A549 (cell line): Measurements from ENCODE around the gene KHDRBS1. TPM values are rescaled to one million over a fixed set of nuclear protein-coding genes. Genes with fewer than 3 reads are reported as not detected.
"Not testable (repeated sequence)": the region's sequence is repeated elsewhere in the genome, so short reads cannot be mapped to it uniquely, and the experiment has no call there.

ENCODE experiments used
- ATAC-seq, 2 experiments: fragments of 200-7000 bp in 1 of 2; fragments of >200 bp in 1 of 2; cut with Nextera tagmentation in 1 of 2; cut with Tn5 transposase in 1 of 2; 3 replicates each; pipeline versions ENCODE4 v1.8.0 to v1.9.1; 2018 to 2020; ENCODE audit warnings: mild to moderate bottlenecking in 1 of 2, moderate library complexity in 1 of 2
- CTCF ChIA-PET: fragments of 300-600 bp; sonication (Branson Sonifier 250); formaldehyde crosslinking; extraction: SDS; loops from one replicate; lab custom pipeline; 2021; ENCODE audit warnings: antibody characterized with exemption, inconsistent platforms; lab: Yijun Ruan, JAX
- POLR2A ChIA-PET: fragments of 350-600 bp; formaldehyde crosslinking; extraction: SDS; loops from one replicate; lab custom pipeline; 2021; ENCODE audit warnings: antibody characterized with exemption, inconsistent platforms; lab: Yijun Ruan, JAX
- DNase-seq, 2 experiments: peaks; one replicate each; pipeline versions ENCODE4 v3.0.0 to v3.0.0-alpha.2; 2011 to 2016; ENCODE audit warnings: low read depth in 1 of 2, low spot score in 1 of 2
- FAIRE-seq: peaks from 2 replicates; lab custom pipeline; 2011; peaks lifted over from hg19 to GRCh38; lab: Jason Lieb, UNC
- H3K27ac ChIP-seq, 2 experiments: fragments of >200 bp; sonication (Bioruptor Twin); formaldehyde crosslinking; 3 replicates each; pipeline ENCODE4 v1.5.1; 2016 to 2017
- H3K4me1 ChIP-seq: fragments of >200 bp; sonication (Bioruptor Twin); formaldehyde crosslinking; 3 replicates; pipeline ENCODE4 v1.6.1; 2016
- H3K4me2 ChIP-seq: fragments of >200 bp; sonication (Bioruptor Twin); formaldehyde crosslinking; 3 replicates; pipeline ENCODE4 v1.6.1; 2016
- H3K4me3 ChIP-seq: fragments of >200 bp; sonication (Bioruptor Twin); formaldehyde crosslinking; 3 replicates; pipeline ENCODE4 v1.5.1; 2016
- H3K9me3 ChIP-seq: fragments of >200 bp; sonication (Bioruptor Twin); formaldehyde crosslinking; 3 replicates; pipeline ENCODE4 v1.6.1; 2016
- ATOH8 ChIP-seq: fragments of 250-450 bp; sonication (Bioruptor Pico); IDR thresholded peaks from 2 replicates; pipeline ENCODE4 v1.5.0; 2020; ENCODE audit warnings: low read depth, mild to moderate bottlenecking, moderate library complexity
- CBX2 ChIP-seq: fragments of 200-600 bp; sonication (generic); IDR thresholded peaks from 2 replicates; pipeline ENCODE4 v1.6.1; 2016; ENCODE audit warnings: low read depth, mild to moderate bottlenecking, borderline replicate concordance
- CBX8 ChIP-seq: fragments of 200-600 bp; sonication (generic); IDR thresholded peaks from 2 replicates; pipeline ENCODE4 v1.6.1; 2016
- CEBPB ChIP-seq, 2 experiments: fragments of >200 bp in 1 of 2; sonication (Bioruptor Twin) in 1 of 2; formaldehyde crosslinking in 1 of 2; IDR thresholded peaks; 2 replicates each; pipeline ENCODE4 v1.6.1; 2012 to 2016
- CHD4 ChIP-seq: fragments of 200-600 bp; sonication (generic); IDR thresholded peaks from 2 replicates; pipeline ENCODE4 v1.6.1; 2016; ENCODE audit warnings: antibody characterized with exemption, mild to moderate bottlenecking, borderline replicate concordance
- EHMT2 ChIP-seq: fragments of 200-600 bp; sonication (generic); IDR thresholded peaks from 2 replicates; pipeline ENCODE4 v1.6.1; 2016; ENCODE audit warnings: antibody characterized with exemption, low read depth, mild to moderate bottlenecking, moderate library complexity
- EP300 ChIP-seq, 2 experiments: fragments of >200 bp; sonication (Bioruptor Twin); formaldehyde crosslinking; IDR thresholded peaks; 2 replicates in 1 of 2; 3 replicates in 1 of 2; pipeline ENCODE4 v1.6.1; 2016 to 2017
- ESRRA ChIP-seq: fragments of 150-350 bp; IDR thresholded peaks from 2 replicates; pipeline ENCODE4 v1.6.1; 2014; ENCODE audit warnings: mild to moderate bottlenecking, low read length, borderline replicate concordance
- FOXS1 ChIP-seq: fragments of 250-450 bp; sonication (Bioruptor Pico); IDR thresholded peaks from 2 replicates; pipeline ENCODE4 v1.5.0; 2020; ENCODE audit warnings: mild to moderate bottlenecking, moderate library complexity
- GATA3 ChIP-seq: IDR thresholded peaks from 2 replicates; pipeline ENCODE4 v1.6.1; 2012; ENCODE audit warnings: borderline replicate concordance
- HEYL ChIP-seq: fragments of 250-450 bp; sonication (Bioruptor Pico); IDR thresholded peaks from 2 replicates; pipeline ENCODE4 v1.8.0; 2021; ENCODE audit warnings: mild to moderate bottlenecking, moderate library complexity
- HOXB13 ChIP-seq: fragments of 250-450 bp; sonication (Bioruptor Pico); IDR thresholded peaks from 2 replicates; pipeline ENCODE4 v1.5.0; 2020; ENCODE audit warnings: low read depth, mild to moderate bottlenecking, moderate library complexity
- HOXB5 ChIP-seq: fragments of 250-450 bp; sonication (Bioruptor Pico); IDR thresholded peaks from 2 replicates; pipeline ENCODE4 v1.5.0; 2020; ENCODE audit warnings: mild to moderate bottlenecking, moderate library complexity
- KDM1A ChIP-seq: fragments of 200-600 bp; sonication (generic); IDR thresholded peaks from 2 replicates; pipeline ENCODE4 v1.6.1; 2016; ENCODE audit warnings: low read depth, mild to moderate bottlenecking
- NPAS2 ChIP-seq: fragments of 250-450 bp; sonication (Bioruptor Pico); IDR thresholded peaks from 2 replicates; pipeline ENCODE4 v1.8.0; 2022; ENCODE audit warnings: mild to moderate bottlenecking, moderate library complexity, borderline replicate concordance
- RARB ChIP-seq: fragments of 250-450 bp; sonication (Bioruptor Pico); IDR thresholded peaks from 2 replicates; pipeline ENCODE4 v1.8.0; 2021; ENCODE audit warnings: mild to moderate bottlenecking, moderate library complexity
- RCOR1 ChIP-seq: fragments of 150-350 bp; IDR thresholded peaks from 2 replicates; pipeline ENCODE4 v1.6.1; 2014; ENCODE audit warnings: antibody characterized with exemption, low read length, low read depth
- RFX5 ChIP-seq: fragments of 450-650 bp; IDR thresholded peaks from 2 replicates; pipeline ENCODE4 v1.7.1; 2014; ENCODE audit warnings: antibody characterized with exemption, mild to moderate bottlenecking, moderate library complexity
- RNF2 ChIP-seq: fragments of 200-600 bp; sonication (generic); IDR thresholded peaks from 2 replicates; pipeline ENCODE4 v1.6.1; 2016; ENCODE audit warnings: low read depth, mild to moderate bottlenecking, antibody characterized with exemption, moderate library complexity, borderline replicate concordance
- TFCP2L1 ChIP-seq: fragments of 250-450 bp; sonication (Bioruptor Pico); IDR thresholded peaks from 2 replicates; pipeline ENCODE4 v1.5.0; 2021; ENCODE audit warnings: mild to moderate bottlenecking
- ZC3H11A ChIP-seq: fragments of 450-650 bp; IDR thresholded peaks from 2 replicates; pipeline ENCODE4 v1.6.1; 2014; ENCODE audit warnings: antibody characterized with exemption, mild to moderate bottlenecking
- ZFP36 ChIP-seq: fragments of 450-650 bp; IDR thresholded peaks from 2 replicates; pipeline ENCODE4 v1.6.1; 2014; ENCODE audit warnings: borderline replicate concordance; ENCODE audit not compliant: partially characterized antibody
- WGBS: methylation state at CpG from one replicate; pipeline ENCODE4 v1.1.6; 2017; ENCODE audit errors: missing lambda C conversion rate; 5-methylcytosine and 5-hydroxymethylcytosine counted together
- polyA plus RNA-seq, 4 experiments: library from polyadenylated mRNA; depleted of rRNA in 3 of 4; stranded (reverse); fragments of >200 nt; fragmentation: RNase III in 1 of 4; extraction: RNeasy Plus Mini Kit Qiagen cat#74134 plus additional on column Dnase treatment in 1 of 4; gene quantifications; 2 replicates in 3 of 4; 3 replicates in 1 of 4; pipeline ENCODE4 v1.2.3, GENCODE V29; 2011 to 2017
- TF ChIP-seq, protein P1 (sequence below): fragments of 250-450 bp; sonication (Bioruptor Pico); IDR thresholded peaks from 2 replicates; pipeline ENCODE4 v1.5.0; 2021; ENCODE audit warnings: mild to moderate bottlenecking, moderate library complexity, borderline replicate concordance
- TF ChIP-seq, protein P2 (sequence below): IDR thresholded peaks from 2 replicates; pipeline ENCODE4 v1.6.1; 2012
- TF ChIP-seq, protein P3 (sequence below): fragments of 150-350 bp; IDR thresholded peaks from 2 replicates; pipeline ENCODE4 v1.6.1; 2014; ENCODE audit warnings: low read depth, mild to moderate bottlenecking, low read length

The KHDRBS1 gene
- polyA plus RNA-seq, 2 of the 4 experiments (the other 2 are of a cell fraction) = 60.6 to 109 TPM

DNA sequence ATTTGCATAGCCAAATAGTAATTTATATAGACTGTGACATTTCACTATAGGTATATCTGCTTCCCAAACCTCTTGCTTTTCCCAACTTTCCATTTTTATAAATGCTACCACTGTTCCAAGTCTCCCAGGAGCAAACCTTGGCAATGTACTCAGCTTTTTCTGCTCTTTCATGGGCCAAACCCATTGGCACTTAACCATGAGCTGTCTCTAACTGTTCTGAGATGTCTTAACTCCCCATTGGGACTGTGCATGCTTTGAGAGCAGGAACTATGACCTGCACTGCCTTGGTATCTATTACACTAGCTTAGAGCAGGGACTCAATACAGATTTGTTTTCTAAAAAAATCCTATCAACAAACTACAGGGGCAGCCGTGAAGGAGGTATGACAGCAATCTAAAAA lies 22.5 kb upstream of the KHDRBS1 start:
- Histone ChIP-seq H3K9me3 (no peaks in the 10 kb centered on the region), H3K4me1 (no peaks in the 10 kb centered on the region), H3K4me3 (no peak overlapping the region), H3K4me2 (no peak overlapping the region), H3K27ac (no peak overlapping the region)
- ATAC-seq = no peak
- DNase-seq = no peak
- CTCF ChIA-PET = interaction anchor here (1.6 to 1.9 kb wide), 2 partner anchors 10 to 12 kb away, joined by 5 to 7 read pairs; no protein-coding TSS in a partner anchor
- POLR2A ChIA-PET = no interaction called here
- FAIRE-seq = no peak
- 77% methylated on average over 1 of the region's 1 CpG for WGBS
- no peak for TF ChIP-seq CBX2
- TF ChIP-seq CHD4 = no peak
- TF ChIP-seq GATA3 = no peak

DNA sequence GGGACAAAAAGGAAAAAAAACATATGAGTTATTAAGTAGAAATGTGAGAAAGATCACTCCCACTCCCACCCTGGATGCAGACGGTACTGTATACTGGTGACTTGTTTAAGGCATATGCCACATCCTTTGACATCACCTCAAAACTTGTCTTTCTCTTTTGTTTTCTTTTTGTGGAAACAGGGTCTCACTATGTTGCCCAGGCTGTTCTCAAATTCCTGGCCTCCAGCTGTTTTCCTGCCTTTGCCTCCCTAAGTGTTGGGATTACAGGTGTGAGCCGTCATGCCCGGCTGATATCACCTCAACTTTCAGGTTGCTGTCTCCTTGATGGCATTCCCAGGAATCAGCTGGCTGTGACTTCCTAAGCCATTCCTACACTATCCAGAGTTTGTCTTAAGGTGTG lies 18.4 kb upstream of the KHDRBS1 start:
- no peak for DNase-seq
- H3K27ac ChIP-seq = no peak overlapping the region
- no peaks in the 10 kb centered on the region for H3K9me3 ChIP-seq
- ATAC-seq = no peak
- WGBS = 66% methylated on average over 3 of the region's 3 CpGs
- FAIRE-seq = no peak
- TF ChIP-seq RNF2 (no peak), RFX5 (no peak), NPAS2 (CRISPR knock-in tag) (no peak), EHMT2 (no peak), ZC3H11A (no peak), TFCP2L1 (CRISPR knock-in tag) (no peak), KDM1A (no peak), RARB (CRISPR knock-in tag) (no peak), CBX8 (no peak), RCOR1 (no peak), HEYL (no peak)
- TF ChIP-seq, protein P1, sequence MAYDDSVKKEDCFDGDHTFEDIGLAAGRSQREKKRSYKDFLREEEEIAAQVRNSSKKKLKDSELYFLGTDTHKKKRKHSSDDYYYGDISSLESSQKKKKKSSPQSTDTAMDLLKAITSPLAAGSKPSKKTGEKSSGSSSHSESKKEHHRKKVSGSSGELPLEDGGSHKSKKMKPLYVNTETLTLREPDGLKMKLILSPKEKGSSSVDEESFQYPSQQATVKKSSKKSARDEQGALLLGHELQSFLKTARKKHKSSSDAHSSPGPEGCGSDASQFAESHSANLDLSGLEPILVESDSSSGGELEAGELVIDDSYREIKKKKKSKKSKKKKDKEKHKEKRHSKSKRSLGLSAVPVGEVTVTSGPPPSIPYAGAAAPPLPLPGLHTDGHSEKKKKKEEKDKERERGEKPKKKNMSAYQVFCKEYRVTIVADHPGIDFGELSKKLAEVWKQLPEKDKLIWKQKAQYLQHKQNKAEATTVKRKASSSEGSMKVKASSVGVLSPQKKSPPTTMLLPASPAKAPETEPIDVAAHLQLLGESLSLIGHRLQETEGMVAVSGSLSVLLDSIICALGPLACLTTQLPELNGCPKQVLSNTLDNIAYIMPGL (CRISPR knock-in tag) = no peak
- H3K4me3 ChIP-seq = no peak overlapping the region
- no peaks in the 10 kb centered on the region for H3K4me1 ChIP-seq
- CTCF ChIA-PET = interaction anchor here (1.6 to 3.1 kb wide), 2 partner anchors 8 to 31 kb away, joined by 5 to 13 read pairs; no protein-coding TSS in a partner anchor
- no peak overlapping the region for H3K4me2 ChIP-seq
- POLR2A ChIA-PET = no interaction called here

DNA sequence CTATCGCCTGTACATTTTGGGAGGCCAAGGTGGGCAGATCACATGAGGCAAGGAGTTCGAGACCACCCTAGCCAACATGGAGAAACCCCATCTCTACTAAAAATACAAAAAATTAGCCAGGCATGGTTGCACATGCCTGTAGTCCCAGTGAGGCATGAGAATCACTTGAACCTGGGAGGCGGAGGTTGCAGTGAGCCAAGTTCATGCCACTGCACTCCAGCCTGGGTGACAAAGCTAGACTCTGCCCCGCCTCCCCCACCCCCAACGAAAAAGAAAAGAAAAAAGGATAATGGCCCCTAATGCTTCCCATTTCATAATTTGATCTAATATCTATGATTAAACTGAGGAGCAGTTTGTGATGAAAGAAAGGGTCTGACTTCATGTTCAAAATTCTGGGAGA lies 17.5 kb upstream of the KHDRBS1 start:
- WGBS = 67% methylated on average over 5 of the region's 5 CpGs
- H3K4me2 ChIP-seq, CTCF ChIA-PET, H3K27ac ChIP-seq, POLR2A ChIA-PET, FAIRE-seq, H3K4me3 ChIP-seq, DNase-seq, H3K9me3 ChIP-seq, ATAC-seq, H3K4me1 ChIP-seq: not testable (repeated sequence)

DNA sequence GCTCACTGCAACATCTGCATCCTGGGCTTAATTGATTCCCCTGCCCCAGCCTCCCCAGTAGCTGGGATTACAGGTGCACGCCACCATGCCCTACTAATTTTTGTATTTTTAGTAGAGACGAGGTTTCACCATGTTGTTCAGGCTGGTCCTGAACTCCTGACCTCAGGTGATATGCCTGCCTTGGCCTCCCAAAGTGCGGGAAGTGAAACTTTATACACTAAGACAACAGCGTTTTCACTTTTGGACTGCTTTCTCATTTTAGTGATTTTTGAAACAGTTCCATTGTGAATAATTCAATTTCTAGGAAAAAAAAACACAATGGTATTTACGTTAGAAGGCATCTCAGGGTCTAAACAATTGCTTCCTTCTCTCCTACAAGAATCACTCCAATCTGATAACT lies 11.8 kb upstream of the KHDRBS1 start:
- FAIRE-seq = no peak
- H3K4me2 ChIP-seq = no peak overlapping the region
- ChIA-PET POLR2A (no interaction called here), CTCF (no interaction called here)
- no peak for DNase-seq
- peaks cover 6% of the 10 kb centered on the region; the same call in 1 of the 3 replicates for H3K4me1 ChIP-seq
- no peak overlapping the region for H3K4me3 ChIP-seq
- H3K27ac ChIP-seq = no peak overlapping the region
- WGBS = 86% methylated on average over 5 of the region's 5 CpGs
- no peaks in the 10 kb centered on the region for H3K9me3 ChIP-seq
- TF ChIP-seq ATOH8 (CRISPR knock-in tag) (no peak), ESRRA (no peak), HOXB13 (CRISPR knock-in tag) (no peak), HOXB5 (CRISPR knock-in tag) (no peak), RCOR1 (no peak), GATA3 (no peak), HEYL (no peak), ZFP36 (no peak), FOXS1 (CRISPR knock-in tag) (no peak), RARB (CRISPR knock-in tag) (no peak), CEBPB (IDR thresholded peaks at IDR 0.05) (no peak), EP300 (IDR thresholded peaks at IDR 0.05) (no peak)
- TF ChIP-seq, protein P2, sequence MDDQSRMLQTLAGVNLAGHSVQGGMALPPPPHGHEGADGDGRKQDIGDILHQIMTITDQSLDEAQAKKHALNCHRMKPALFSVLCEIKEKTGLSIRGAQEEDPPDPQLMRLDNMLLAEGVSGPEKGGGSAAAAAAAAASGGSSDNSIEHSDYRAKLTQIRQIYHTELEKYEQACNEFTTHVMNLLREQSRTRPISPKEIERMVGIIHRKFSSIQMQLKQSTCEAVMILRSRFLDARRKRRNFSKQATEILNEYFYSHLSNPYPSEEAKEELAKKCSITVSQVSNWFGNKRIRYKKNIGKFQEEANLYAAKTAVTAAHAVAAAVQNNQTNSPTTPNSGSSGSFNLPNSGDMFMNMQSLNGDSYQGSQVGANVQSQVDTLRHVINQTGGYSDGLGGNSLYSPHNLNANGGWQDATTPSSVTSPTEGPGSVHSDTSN = no peak
- TF ChIP-seq, protein P3, sequence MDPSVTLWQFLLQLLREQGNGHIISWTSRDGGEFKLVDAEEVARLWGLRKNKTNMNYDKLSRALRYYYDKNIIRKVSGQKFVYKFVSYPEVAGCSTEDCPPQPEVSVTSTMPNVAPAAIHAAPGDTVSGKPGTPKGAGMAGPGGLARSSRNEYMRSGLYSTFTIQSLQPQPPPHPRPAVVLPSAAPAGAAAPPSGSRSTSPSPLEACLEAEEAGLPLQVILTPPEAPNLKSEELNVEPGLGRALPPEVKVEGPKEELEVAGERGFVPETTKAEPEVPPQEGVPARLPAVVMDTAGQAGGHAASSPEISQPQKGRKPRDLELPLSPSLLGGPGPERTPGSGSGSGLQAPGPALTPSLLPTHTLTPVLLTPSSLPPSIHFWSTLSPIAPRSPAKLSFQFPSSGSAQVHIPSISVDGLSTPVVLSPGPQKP = no peak
- no peak for ATAC-seq
